ENCODE data around the gene RNF157. TPM values are rescaled to one million over a fixed set of nuclear protein-coding genes. Genes with fewer than 3 reads are reported as not detected.

Gene RNF157
- total RNA-seq, 1 experiment from 2014 or later = 4.0 TPM

DNA sequence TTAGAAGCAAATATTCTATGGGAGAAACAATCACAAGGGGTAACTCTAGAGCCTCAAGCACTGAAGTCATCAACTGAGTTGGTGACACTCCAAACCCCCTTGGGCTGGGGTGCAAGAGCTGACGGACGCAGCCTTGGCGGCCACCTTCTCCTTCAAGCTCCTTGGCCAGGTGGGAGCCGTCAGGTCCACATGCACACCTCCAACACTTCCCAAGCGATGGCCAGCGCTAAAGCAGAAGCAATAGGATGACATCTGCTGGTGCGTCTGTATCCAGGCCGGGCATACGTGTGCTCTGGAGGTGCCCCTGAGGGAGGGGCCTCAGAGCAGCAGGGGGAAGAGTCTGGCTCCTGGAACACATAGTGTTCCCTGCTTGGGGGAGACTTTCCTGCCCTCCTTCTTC is 87.1 kb downstream of the RNF157 start:
- H3K27ac ChIP-seq (ENCODE audit: low read length) = no peak overlapping the region
- no peaks in the 10 kb centered on the region for H3K27me3 ChIP-seq (ENCODE audit: control insufficient read depth, insufficient read depth, low read length)
- DNase-seq (ENCODE audit: low read depth, low spot score) (no peak), ATAC-seq (no peak)
- H3K4me3 ChIP-seq (ENCODE audit: low read depth in 2 of 2, low read length in 2 of 2) = no peak overlapping the region
- POLR2A ChIA-PET = interaction anchor here (0.7 kb wide), 1 partner anchor 416 kb away, joined by 5 read pairs; a partner anchor contains a TSS
- BruUV-seq (replicated peaks) = no TSS peak
- TF ChIP-seq SIN3A (IDR thresholded peaks at IDR 0.05; ENCODE audit: borderline replicate concordance, insufficient read depth, low read depth, low read length) = no peak
- TF ChIP-seq, protein P1, sequence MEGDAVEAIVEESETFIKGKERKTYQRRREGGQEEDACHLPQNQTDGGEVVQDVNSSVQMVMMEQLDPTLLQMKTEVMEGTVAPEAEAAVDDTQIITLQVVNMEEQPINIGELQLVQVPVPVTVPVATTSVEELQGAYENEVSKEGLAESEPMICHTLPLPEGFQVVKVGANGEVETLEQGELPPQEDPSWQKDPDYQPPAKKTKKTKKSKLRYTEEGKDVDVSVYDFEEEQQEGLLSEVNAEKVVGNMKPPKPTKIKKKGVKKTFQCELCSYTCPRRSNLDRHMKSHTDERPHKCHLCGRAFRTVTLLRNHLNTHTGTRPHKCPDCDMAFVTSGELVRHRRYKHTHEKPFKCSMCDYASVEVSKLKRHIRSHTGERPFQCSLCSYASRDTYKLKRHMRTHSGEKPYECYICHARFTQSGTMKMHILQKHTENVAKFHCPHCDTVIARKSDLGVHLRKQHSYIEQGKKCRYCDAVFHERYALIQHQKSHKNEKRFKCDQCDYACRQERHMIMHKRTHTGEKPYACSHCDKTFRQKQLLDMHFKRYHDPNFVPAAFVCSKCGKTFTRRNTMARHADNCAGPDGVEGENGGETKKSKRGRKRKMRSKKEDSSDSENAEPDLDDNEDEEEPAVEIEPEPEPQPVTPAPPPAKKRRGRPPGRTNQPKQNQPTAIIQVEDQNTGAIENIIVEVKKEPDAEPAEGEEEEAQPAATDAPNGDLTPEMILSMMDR (IDR thresholded peaks at IDR 0.05) = no peak
- no peaks in the 10 kb centered on the region for H3K4me1 ChIP-seq (ENCODE audit: control insufficient read depth, insufficient read depth, low read length)
- no peaks in the 10 kb centered on the region for H3K36me3 ChIP-seq (ENCODE audit: control insufficient read depth, insufficient read depth, low read length)
- H3K9me3 ChIP-seq (ENCODE audit: control insufficient read depth, insufficient read depth, low read depth, low read length) = no peaks in the 10 kb centered on the region
- in situ Hi-C loops (cut with HindIII; ENCODE audit: low pct_unique_long_range_greater_than_20kb, low sequenced_read_pairs) = no loop called here
- intact Hi-C loops (cut with micrococcal nuclease; ENCODE audit: unreplicated experiment) = no loop called here
- CTCF ChIA-PET = interaction anchor here (0.8 kb wide), 1 partner anchor 12 kb away, joined by 3 read pairs; the partner anchor contains the start of gene FOXJ1

DNA sequence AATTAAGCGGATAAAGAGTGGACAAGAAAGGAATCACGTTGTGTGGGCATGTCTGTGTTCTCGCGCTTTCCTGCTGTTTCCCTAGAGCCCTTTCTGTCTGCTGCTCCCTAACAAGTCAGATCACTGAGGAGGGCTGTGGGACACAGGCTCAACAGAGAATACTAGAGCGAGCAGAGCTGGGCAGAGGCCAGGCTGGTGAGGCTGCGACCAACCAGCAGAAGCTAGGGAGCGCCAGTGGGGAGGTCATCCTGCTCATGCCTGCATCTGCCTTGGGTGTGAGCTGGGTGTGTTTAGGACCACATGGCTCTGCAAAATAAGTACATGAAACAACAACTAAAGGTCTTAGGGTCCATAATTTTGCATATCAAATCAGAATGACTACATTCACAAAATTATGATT is 87.7 kb downstream of the RNF157 start:
- Histone ChIP-seq H3K36me3 (ENCODE audit: control insufficient read depth, insufficient read depth, low read length) (no peaks in the 10 kb centered on the region), H3K27ac (ENCODE audit: low read length) (no peak overlapping the region), H3K9me3 (ENCODE audit: control insufficient read depth, insufficient read depth, low read depth, low read length) (no peaks in the 10 kb centered on the region), H3K4me3 (ENCODE audit: low read depth in 2 of 2, low read length in 2 of 2) (no peak overlapping the region), H3K4me1 (ENCODE audit: control insufficient read depth, insufficient read depth, low read length) (no peaks in the 10 kb centered on the region), H3K27me3 (ENCODE audit: control insufficient read depth, insufficient read depth, low read length) (no peaks in the 10 kb centered on the region)
- ATAC-seq = no peak
- CTCF ChIA-PET = interaction anchor here (0.5 to 0.8 kb wide), 2 partner anchors 12 to 46 kb away, joined by 3 to 10 read pairs; partner anchors contain the start of gene FOXJ1
- intact Hi-C loops (cut with micrococcal nuclease; ENCODE audit: unreplicated experiment) (no loop called here), in situ Hi-C loops (cut with HindIII; ENCODE audit: low pct_unique_long_range_greater_than_20kb, low sequenced_read_pairs) (no loop called here)
- no TSS peak for BruUV-seq (replicated peaks)
- DNase-seq (ENCODE audit: low read depth, low spot score) = no peak
- TF ChIP-seq, protein P2, sequence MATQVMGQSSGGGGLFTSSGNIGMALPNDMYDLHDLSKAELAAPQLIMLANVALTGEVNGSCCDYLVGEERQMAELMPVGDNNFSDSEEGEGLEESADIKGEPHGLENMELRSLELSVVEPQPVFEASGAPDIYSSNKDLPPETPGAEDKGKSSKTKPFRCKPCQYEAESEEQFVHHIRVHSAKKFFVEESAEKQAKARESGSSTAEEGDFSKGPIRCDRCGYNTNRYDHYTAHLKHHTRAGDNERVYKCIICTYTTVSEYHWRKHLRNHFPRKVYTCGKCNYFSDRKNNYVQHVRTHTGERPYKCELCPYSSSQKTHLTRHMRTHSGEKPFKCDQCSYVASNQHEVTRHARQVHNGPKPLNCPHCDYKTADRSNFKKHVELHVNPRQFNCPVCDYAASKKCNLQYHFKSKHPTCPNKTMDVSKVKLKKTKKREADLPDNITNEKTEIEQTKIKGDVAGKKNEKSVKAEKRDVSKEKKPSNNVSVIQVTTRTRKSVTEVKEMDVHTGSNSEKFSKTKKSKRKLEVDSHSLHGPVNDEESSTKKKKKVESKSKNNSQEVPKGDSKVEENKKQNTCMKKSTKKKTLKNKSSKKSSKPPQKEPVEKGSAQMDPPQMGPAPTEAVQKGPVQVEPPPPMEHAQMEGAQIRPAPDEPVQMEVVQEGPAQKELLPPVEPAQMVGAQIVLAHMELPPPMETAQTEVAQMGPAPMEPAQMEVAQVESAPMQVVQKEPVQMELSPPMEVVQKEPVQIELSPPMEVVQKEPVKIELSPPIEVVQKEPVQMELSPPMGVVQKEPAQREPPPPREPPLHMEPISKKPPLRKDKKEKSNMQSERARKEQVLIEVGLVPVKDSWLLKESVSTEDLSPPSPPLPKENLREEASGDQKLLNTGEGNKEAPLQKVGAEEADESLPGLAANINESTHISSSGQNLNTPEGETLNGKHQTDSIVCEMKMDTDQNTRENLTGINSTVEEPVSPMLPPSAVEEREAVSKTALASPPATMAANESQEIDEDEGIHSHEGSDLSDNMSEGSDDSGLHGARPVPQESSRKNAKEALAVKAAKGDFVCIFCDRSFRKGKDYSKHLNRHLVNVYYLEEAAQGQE (IDR thresholded peaks at IDR 0.05; ENCODE audit: insufficient read depth in 1 of 2, low read depth in 2 of 2, low read length in 1 of 2) = no peak
- POLR2A ChIA-PET = no interaction called here

DNA sequence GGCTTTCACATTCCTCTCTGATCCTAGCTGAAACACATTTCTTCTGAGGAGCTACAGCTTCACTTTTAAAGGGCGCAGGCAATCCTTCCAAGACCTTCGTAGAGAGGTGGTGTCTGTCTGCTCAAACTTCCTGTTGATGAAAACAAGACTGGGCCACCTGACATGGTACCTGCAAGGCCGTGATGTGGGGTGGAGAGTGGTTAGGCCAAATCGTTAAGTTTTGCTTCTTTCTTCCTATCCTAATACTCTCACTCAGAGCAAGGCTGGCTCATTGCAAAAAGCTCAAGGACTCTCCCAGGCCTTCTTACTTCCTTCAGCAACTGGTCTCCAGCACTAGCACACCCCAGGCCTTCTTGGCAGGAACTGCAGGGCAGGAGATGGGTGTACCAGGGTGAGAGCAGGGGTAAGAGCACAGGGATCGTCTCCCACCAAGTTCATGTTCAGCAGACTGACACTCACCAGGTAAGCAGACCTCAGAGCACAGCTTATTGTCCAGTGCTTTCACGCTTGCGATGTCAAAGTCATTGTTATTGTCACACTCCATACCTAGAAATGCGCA is 88.3 kb downstream of the RNF157 start:
- intact Hi-C loops (cut with micrococcal nuclease; ENCODE audit: unreplicated experiment) = no loop called here
- ATAC-seq = no peak
- no peak for DNase-seq (ENCODE audit: low read depth, low spot score)
- POLR2A ChIA-PET = interaction anchor here (0.6 kb wide), 1 partner anchor 10 kb away, joined by 3 read pairs; no protein-coding TSS in a partner anchor
- TF ChIP-seq POLR2AphosphoS5 (IDR thresholded peaks at IDR 0.05; ENCODE audit: low read depth, low read length) = no peak
- no peak for TF ChIP-seq SIN3A (IDR thresholded peaks at IDR 0.05; ENCODE audit: borderline replicate concordance, insufficient read depth, low read depth, low read length)
- TF ChIP-seq TCF7L2 (IDR thresholded peaks at IDR 0.05; ENCODE audit: low read depth, low read length) = no peak
- TF ChIP-seq, protein P1 (IDR thresholded peaks at IDR 0.05) = no peak
- TF ChIP-seq, protein P2 (IDR thresholded peaks at IDR 0.05; ENCODE audit: insufficient read depth in 1 of 2, low read depth in 2 of 2, low read length in 1 of 2) = no peak
- Histone ChIP-seq H3K4me3 (ENCODE audit: low read depth in 2 of 2, low read length in 2 of 2) (no peak overlapping the region), H3K27me3 (ENCODE audit: control insufficient read depth, insufficient read depth, low read length) (no peaks in the 10 kb centered on the region), H3K27ac (ENCODE audit: low read length) (no peak overlapping the region), H3K4me1 (ENCODE audit: control insufficient read depth, insufficient read depth, low read length) (no peaks in the 10 kb centered on the region), H3K36me3 (ENCODE audit: control insufficient read depth, insufficient read depth, low read length) (no peaks in the 10 kb centered on the region), H3K9me3 (ENCODE audit: control insufficient read depth, insufficient read depth, low read depth, low read length) (no peaks in the 10 kb centered on the region)
- no TSS peak for BruUV-seq (replicated peaks)
- CTCF ChIA-PET = interaction anchor here (0.5 kb wide), 1 partner anchor 45 kb away, joined by 10 read pairs; no protein-coding TSS in a partner anchor
- in situ Hi-C loops (cut with HindIII; ENCODE audit: low pct_unique_long_range_greater_than_20kb, low sequenced_read_pairs) = no loop called here

All from Panc1 (cell line).